ENCODE results near the gene FGG.

DNA sequence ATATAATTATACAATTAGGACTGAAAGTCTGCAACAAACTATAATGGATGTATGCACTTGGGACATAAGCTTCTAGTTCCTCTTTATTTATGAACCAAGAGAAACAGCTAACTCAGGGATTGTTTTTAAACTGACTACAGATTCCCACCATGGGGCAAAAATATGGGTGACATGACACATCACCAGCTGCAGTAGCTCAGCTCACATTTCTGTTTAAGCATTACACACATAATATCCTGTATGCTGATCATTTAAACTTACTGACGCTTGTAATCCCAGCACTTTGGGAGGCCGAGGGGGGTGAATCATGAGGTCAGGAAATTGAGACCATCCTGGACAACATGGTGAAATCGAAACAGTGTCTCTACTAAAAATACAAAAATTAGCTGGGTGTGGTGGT, 38.1 kb downstream of the FGG start:
- no peak for TF ChIP-seq CTCF (IDR thresholded peaks at IDR 0.05)
- no peak for TF ChIP-seq EP300 (IDR thresholded peaks at IDR 0.05)

Data from suprapubic skin (tissue), 3 donors.